ENCODE results near the gene TGFBR3. TPM values are rescaled to one million over a fixed set of nuclear protein-coding genes. Genes with fewer than 3 reads are reported as not detected.

TGFBR3 gene
- total and polyA plus RNA-seq, 2 of the 4 experiments (the other 2 are of a cell fraction): 3.0 to 11.3 TPM

GRCh38 chr1:91696321-91696720, 189.6 kb downstream of the TGFBR3 start:
- H3K36me3 ChIP-seq (ENCODE audit: control insufficient read depth, insufficient read depth, low read length): peaks cover 3% of the 10 kb centered on the region; the same call in 1 of the 2 replicates
- H3K9me1 ChIP-seq (ENCODE audit: insufficient read depth, low read length): no peaks in the 10 kb centered on the region
- H3K18ac ChIP-seq (ENCODE audit: low read depth, low read length): no peak overlapping the region
- no peaks in the 10 kb centered on the region for H3K27me3 ChIP-seq (ENCODE audit: control insufficient read depth, insufficient read depth, low read length)
- H2BK120ac ChIP-seq (ENCODE audit: low read depth, low read length): no peak overlapping the region
- ChIA-PET POLR2A (ENCODE audit: unreplicated experiment) (no interaction called here), CTCF (no interaction called here)
- DNase-seq: no peak
- no peak overlapping the region for H4K91ac ChIP-seq (ENCODE audit: insufficient read depth, low read depth, low read length)
- 100% methylated on average over 1 of the region's 2 CpGs; no CpG with 5 or more reads in 1 of the 2 experiments for WGBS, 2 experiments (ENCODE audit: extremely low coverage in 2 of 2, insufficient read length in 1 of 2)
- H3K27ac ChIP-seq (ENCODE audit: insufficient read depth, low read length): no peak overlapping the region
- dilution Hi-C loops (cut with HindIII; ENCODE audit: low sequenced_read_pairs, unreplicated experiment): no loop called here
- in situ Hi-C loops (cut with MboI; ENCODE audit: low sequenced_read_pairs): no loop called here
- H2BK5ac ChIP-seq (ENCODE audit: low read depth, low read length, poor library complexity, severe bottlenecking): no peak overlapping the region
- no peaks in the 10 kb centered on the region for H3K9me3 ChIP-seq (ENCODE audit: control insufficient read depth, insufficient read depth, low read length)
- BruUV-seq (replicated peaks): no TSS peak
- no peak overlapping the region for H3K4me2 ChIP-seq (ENCODE audit: low read depth, low read length)
- H4K20me1 ChIP-seq (ENCODE audit: insufficient read depth, low read length): no peaks in the 10 kb centered on the region
- no peak overlapping the region for H2BK15ac ChIP-seq (ENCODE audit: low read depth, low read length)
- no peak overlapping the region for H3K9ac ChIP-seq (ENCODE audit: low read depth, low read length)
- H2BK20ac ChIP-seq (ENCODE audit: low read depth, low read length): no peak overlapping the region
- H3K4me1 ChIP-seq (ENCODE audit: control insufficient read depth, insufficient read depth, low read length): peaks cover 15% of the 10 kb centered on the region
- H3K4ac ChIP-seq (ENCODE audit: low read depth, low read length): no peak overlapping the region
- no peak overlapping the region for H2AK5ac ChIP-seq (ENCODE audit: low read depth, low read length)
- no peak overlapping the region for H3K56ac ChIP-seq (ENCODE audit: extremely low read depth, insufficient read depth, low read length)
- ATAC-seq (ENCODE audit: low read depth): no peak
- no peak overlapping the region for H2AK9ac ChIP-seq (replicated peaks; ENCODE audit: low read depth, low read length, poor library complexity)
- no peak for TF ChIP-seq MAFK (IDR thresholded peaks at IDR 0.05; ENCODE audit: low read depth, low read length)
- no peak for TF ChIP-seq FOS (IDR thresholded peaks at IDR 0.05; ENCODE audit: low read depth, low read length)
- TF ChIP-seq MXI1 (IDR thresholded peaks at IDR 0.05; ENCODE audit: borderline replicate concordance, low read depth, low read length): no peak
- TF ChIP-seq NFE2L2 (IDR thresholded peaks at IDR 0.05; ENCODE audit: low read depth, low read length): no peak
- TF ChIP-seq POLR2A (IDR thresholded peaks at IDR 0.05; ENCODE audit: low read depth, low read length): no peak
- no peak for TF ChIP-seq BHLHE40 (IDR thresholded peaks at IDR 0.05; ENCODE audit: low read depth, low read length)
- no peak for TF ChIP-seq RCOR1 (IDR thresholded peaks at IDR 0.05; ENCODE audit: insufficient replicate concordance, low read length)
- TF ChIP-seq RAD21 (IDR thresholded peaks at IDR 0.05; ENCODE audit: low read length): no peak
- no peak for TF ChIP-seq MAZ (IDR thresholded peaks at IDR 0.05; ENCODE audit: borderline replicate concordance, low read depth, low read length)
- TF ChIP-seq CHD1 (IDR thresholded peaks at IDR 0.05; ENCODE audit: low read depth, low read length): no peak
- no peak for TF ChIP-seq CTCF (conservative IDR thresholded peaks at IDR 0.05; ENCODE audit: low read depth, low read length)
- TF ChIP-seq ELK1 (IDR thresholded peaks at IDR 0.05; ENCODE audit: borderline replicate concordance, low read depth, low read length): no peak
- no peak for TF ChIP-seq RFX5 (IDR thresholded peaks at IDR 0.05; ENCODE audit: low read depth, low read length)
- no peak for TF ChIP-seq CEBPB (IDR thresholded peaks at IDR 0.05; ENCODE audit: low read depth, low read length)
- no peak for TF ChIP-seq USF2 (IDR thresholded peaks at IDR 0.05; ENCODE audit: low read depth, low read length)
- TF ChIP-seq SMC3 (IDR thresholded peaks at IDR 0.05; ENCODE audit: low read depth, low read length): no peak
- no peak overlapping the region for H4K8ac ChIP-seq (ENCODE audit: low read depth in 2 of 2, low read length in 2 of 2)
- H4K5ac ChIP-seq (ENCODE audit: low read depth, low read length): no peak overlapping the region
- H3K14ac ChIP-seq (replicated peaks; ENCODE audit: low read depth, low read length): no peak overlapping the region
- no peak overlapping the region for H3K4me3 ChIP-seq (ENCODE audit: insufficient read depth, low read depth, low read length)
- intact Hi-C loops (cut with micrococcal nuclease): no loop called here
- no peaks in the 10 kb centered on the region for H3K79me1 ChIP-seq (ENCODE audit: low read depth in 1 of 2, low read length in 2 of 2)
- H2AFZ ChIP-seq (replicated peaks; ENCODE audit: low read length, poor library complexity): no peak overlapping the region
- no peak overlapping the region for H3K23ac ChIP-seq (ENCODE audit: low read depth, low read length)
